Spinal cord (tissue), 10 donors: Measurements from ENCODE around the gene HLA-DOB. TPM values are rescaled to one million over a fixed set of nuclear protein-coding genes. Genes with fewer than 3 reads are reported as not detected.
A peak's percentile ranks its signal among the peaks of the same experiment; 100 is the strongest.

ENCODE experiments used
- DNase-seq, 6 donors: peaks; one replicate each; pipeline versions ENCODE4 v3.0.0 to v3.0.0-alpha.2; 2013 to 2015; ENCODE audit warnings: low spot score in 6 of 6, low read depth in 4 of 6
- H3K27ac ChIP-seq: one replicate; pipeline ENCODE4 v1.5.1; 2013; ENCODE audit warnings: low read depth, low read length, control low read depth
- H3K27me3 ChIP-seq: one replicate; pipeline ENCODE4 v1.6.1; 2013; ENCODE audit warnings: low read length; ENCODE audit not compliant: control insufficient read depth, insufficient read depth
- H3K36me3 ChIP-seq: one replicate; pipeline ENCODE4 v1.6.1; 2013; ENCODE audit warnings: low read length; ENCODE audit not compliant: control insufficient read depth, insufficient read depth
- H3K4me1 ChIP-seq: one replicate; pipeline ENCODE4 v1.6.1; 2013; ENCODE audit warnings: low read length; ENCODE audit not compliant: control insufficient read depth, insufficient read depth
- H3K4me3 ChIP-seq: one replicate; pipeline ENCODE4 v1.5.1; 2013; ENCODE audit warnings: low read depth, low read length, control low read depth
- H3K9me3 ChIP-seq: one replicate; pipeline ENCODE4 v1.6.1; 2013; ENCODE audit warnings: low read length; ENCODE audit not compliant: control insufficient read depth, insufficient read depth
- WGBS: methylation state at CpG from one replicate; pipeline ENCODE4 v1.1.5; 2013; ENCODE audit warnings: missing lambda C conversion rate; ENCODE audit not compliant: insufficient coverage; 5-methylcytosine and 5-hydroxymethylcytosine counted together
- polyA plus RNA-seq, 2 donors: library from polyadenylated mRNA; unstranded; fragments of 120-200 nt; gene quantifications; one replicate each; pipeline ENCODE4 v1.2.1, GENCODE V29; 2013; ENCODE audit not compliant: insufficient read length in 2 of 2
- total RNA-seq, 2 donors: library from RNA; depleted of rRNA in 1 of 2; stranded (reverse); fragments of 120-200 nt in 1 of 2; fragments of >200 nt in 1 of 2; gene quantifications; one replicate each; pipeline versions ENCODE4 v1.2.3 to v1.2.4, GENCODE V29; 2013 to 2014
- donor health status: healthy.

Gene HLA-DOB
- total and polyA plus RNA-seq, 4 donors = 0.11 to 0.65 (median 0.33) TPM

- H3K36me3 ChIP-seq = peaks cover 10% of the 10 kb centered on the region
- H3K27ac ChIP-seq = no peak overlapping the region
- WGBS = no CpG with 5 or more reads among the region's 2 CpGs
- no peaks in the 10 kb centered on the region for H3K27me3 ChIP-seq
- H3K4me1 ChIP-seq = peaks cover 10% of the 10 kb centered on the region
- DNase-seq = no peak
- H3K9me3 ChIP-seq = no peaks in the 10 kb centered on the region
- H3K4me3 ChIP-seq = no peak overlapping the region
These were observed 20.1 kb upstream of the HLA-DOB start for GRCh38 chr6:32836873-32837272.

GRCh38 chr6:32835167-32835893, 18.5 kb upstream of the HLA-DOB start:
- peaks cover 13% of the 10 kb centered on the region for H3K36me3 ChIP-seq

GRCh38 chr6:32833664-32834063, 16.9 kb upstream of the HLA-DOB start:
- H3K27me3 ChIP-seq = no peaks in the 10 kb centered on the region
- H3K36me3 ChIP-seq = peaks cover 30% of the 10 kb centered on the region
- no peak for DNase-seq
- H3K27ac ChIP-seq = no peak overlapping the region
- peaks cover 5% of the 10 kb centered on the region for H3K4me1 ChIP-seq
- 87% methylated on average over 3 of the region's 5 CpGs for WGBS
- H3K9me3 ChIP-seq = no peaks in the 10 kb centered on the region
- no peak overlapping the region for H3K4me3 ChIP-seq

More at GRCh38 chr6:32835167-32835893, 18.5 kb upstream of the HLA-DOB start:
- H3K27ac ChIP-seq = no peak overlapping the region
- no peaks in the 10 kb centered on the region for H3K9me3 ChIP-seq
- DNase-seq = no peak
- WGBS = 81% methylated on average over 9 of the region's 16 CpGs
- H3K4me1 ChIP-seq = peaks cover 10% of the 10 kb centered on the region
- no peak overlapping the region for H3K4me3 ChIP-seq
- no peaks in the 10 kb centered on the region for H3K27me3 ChIP-seq

- H3K36me3 ChIP-seq = peaks cover 31% of the 10 kb centered on the region
- H3K9me3 ChIP-seq = no peaks in the 10 kb centered on the region
- H3K27ac ChIP-seq = no peak overlapping the region
- 65% methylated on average over 13 of the region's 13 CpGs for WGBS
- no peaks in the 10 kb centered on the region for H3K27me3 ChIP-seq
- H3K4me3 ChIP-seq = no peak overlapping the region
- H3K4me1 ChIP-seq = peaks cover under 1% of the 10 kb centered on the region
- DNase-seq = no peak
These were observed 15.7 kb upstream of the HLA-DOB start for GRCh38 chr6:32832535-32832934.

GRCh38 chr6:32830936-32831335, 14.1 kb upstream of the HLA-DOB start:
- Histone ChIP-seq H3K27ac (no peak overlapping the region), H3K4me3 (no peak overlapping the region), H3K27me3 (no peaks in the 10 kb centered on the region), H3K4me1 (no peaks in the 10 kb centered on the region), H3K36me3 (peaks cover 31% of the 10 kb centered on the region), H3K9me3 (no peaks in the 10 kb centered on the region)
- 83% methylated on average over 2 of the region's 5 CpGs for WGBS
- DNase-seq = no peak

GRCh38 chr6:32830017-32830416, 13.2 kb upstream of the HLA-DOB start:
- no peak for DNase-seq
- H3K27me3 ChIP-seq = no peaks in the 10 kb centered on the region
- H3K4me1 ChIP-seq = no peaks in the 10 kb centered on the region
- WGBS = 96% methylated on average over 5 of the region's 5 CpGs
- no peak overlapping the region for H3K27ac ChIP-seq
- H3K4me3 ChIP-seq = no peak overlapping the region
- H3K9me3 ChIP-seq = no peaks in the 10 kb centered on the region
- H3K36me3 ChIP-seq = peaks cover 25% of the 10 kb centered on the region

- Histone ChIP-seq H3K9me3 (no peaks in the 10 kb centered on the region), H3K36me3 (peaks cover 25% of the 10 kb centered on the region), H3K4me1 (no peaks in the 10 kb centered on the region), H3K27ac (no peak overlapping the region), H3K27me3 (no peaks in the 10 kb centered on the region), H3K4me3 (no peak overlapping the region)
- 56% methylated on average over 5 of the region's 7 CpGs for WGBS
- DNase-seq = no peak
These were observed 12.7 kb upstream of the HLA-DOB start for GRCh38 chr6:32829495-32829894.

- no CpG with 5 or more reads among the region's 3 CpGs for WGBS
- no peaks in the 10 kb centered on the region for H3K27me3 ChIP-seq
- no peaks in the 10 kb centered on the region for H3K9me3 ChIP-seq
- H3K27ac ChIP-seq = no peak overlapping the region
- peaks cover 21% of the 10 kb centered on the region for H3K36me3 ChIP-seq
- H3K4me3 ChIP-seq = no peak overlapping the region
- DNase-seq = no peak
- no peaks in the 10 kb centered on the region for H3K4me1 ChIP-seq
These were observed 10.2 kb upstream of the HLA-DOB start for GRCh38 chr6:32827025-32827424.

GRCh38 chr6:32825966-32826365, 9.2 kb upstream of the HLA-DOB start:
- whole genome bisulfite sequencing = 67% methylated on average over 1 of the region's 2 CpGs
- no peaks in the 10 kb centered on the region for H3K9me3 ChIP-seq
- no peak overlapping the region for H3K4me3 ChIP-seq
- peak in 2 of 6 donors; percentile 44 to 56 for DNase-seq
- no peaks in the 10 kb centered on the region for H3K27me3 ChIP-seq
- no peaks in the 10 kb centered on the region for H3K4me1 ChIP-seq
- no peak overlapping the region for H3K27ac ChIP-seq
- peaks cover 21% of the 10 kb centered on the region for H3K36me3 ChIP-seq

- H3K27ac ChIP-seq = no peak overlapping the region
- no peaks in the 10 kb centered on the region for H3K36me3 ChIP-seq
- no peak overlapping the region for H3K4me3 ChIP-seq
- no peaks in the 10 kb centered on the region for H3K27me3 ChIP-seq
- WGBS = 49% methylated on average over 2 of the region's 3 CpGs
- no peak for DNase-seq
- H3K4me1 ChIP-seq = no peaks in the 10 kb centered on the region
- peaks cover 1% of the 10 kb centered on the region for H3K9me3 ChIP-seq
These were observed 2.9 kb upstream of the HLA-DOB start for GRCh38 chr6:32819729-32820128.
